Neural progenitor cell (in vitro differentiated cells): Measurements from ENCODE around the gene GOT2. TPM values are rescaled to one million over a fixed set of nuclear protein-coding genes. Genes with fewer than 3 reads are reported as not detected.
"Not testable (repeated sequence)": the region's sequence is repeated elsewhere in the genome, so short reads cannot be mapped to it uniquely, and the experiment has no call there.

Experiments used
- DNase-seq: peaks from one replicate; pipeline ENCODE4 v3.0.0-alpha.2; 2016; ENCODE audit warnings: low spot score
- H2AFZ ChIP-seq: fragments of 200-600 bp; sonication (generic); replicated peaks from 2 replicates; pipeline ENCODE4 v1.6.1; 2016; ENCODE audit warnings: antibody characterized with exemption
- H3F3A ChIP-seq: fragments of 200-600 bp; sonication (generic); 2 replicates; pipeline ENCODE4 v1.6.1; 2016; ENCODE audit warnings: antibody characterized with exemption, low read depth
- H3K27ac ChIP-seq: fragments of 200-600 bp; sonication (generic); 2 replicates; pipeline ENCODE4 v1.5.1; 2016; ENCODE audit warnings: mild to moderate bottlenecking
- H3K27me3 ChIP-seq: fragments of 200-600 bp; sonication (generic); 2 replicates; pipeline ENCODE4 v1.6.1; 2016; ENCODE audit warnings: mild to moderate bottlenecking, moderate library complexity
- H3K36me3 ChIP-seq: fragments of 200-600 bp; sonication (generic); 2 replicates; pipeline ENCODE4 v1.5.1; 2016
- H3K4me1 ChIP-seq: fragments of 200-600 bp; sonication (generic); 2 replicates; pipeline ENCODE4 v1.6.1; 2016; ENCODE audit warnings: mixed run types
- H3K4me2 ChIP-seq: fragments of 200-600 bp; sonication (generic); 2 replicates; pipeline ENCODE4 v1.6.1; 2016
- H3K4me3 ChIP-seq: fragments of 200-600 bp; sonication (generic); 2 replicates; pipeline ENCODE4 v1.5.1; 2016
- H3K79me2 ChIP-seq: fragments of 200-600 bp; sonication (generic); 2 replicates; pipeline ENCODE4 v1.6.1; 2016; ENCODE audit warnings: low read depth
- H3K9ac ChIP-seq: fragments of 200-600 bp; sonication (generic); 2 replicates; pipeline ENCODE4 v1.6.1; 2016
- H3K9me3 ChIP-seq: fragments of 200-600 bp; sonication (generic); 2 replicates; pipeline ENCODE4 v1.5.1; 2016; ENCODE audit warnings: low read depth
- H4K20me1 ChIP-seq: fragments of 200-600 bp; sonication (generic); 2 replicates; pipeline ENCODE4 v1.6.1; 2016; ENCODE audit warnings: low read depth
- H3K27ac Mint-ChIP-seq: 3 replicates; pipeline ENCODE4 v1.8.0; 2021; ENCODE audit warnings: mixed read lengths
- H3K27me3 Mint-ChIP-seq: 2 replicates; pipeline ENCODE4 v1.8.0; 2022; ENCODE audit warnings: low read depth, mild to moderate bottlenecking, inconsistent platforms, moderate library complexity, mixed read lengths; ENCODE audit not compliant: insufficient read depth
- H3K36me3 Mint-ChIP-seq: 3 replicates; pipeline ENCODE4 v1.8.0; 2021; ENCODE audit warnings: mixed read lengths
- H3K4me1 Mint-ChIP-seq: 3 replicates; pipeline ENCODE4 v1.8.0; 2021; ENCODE audit warnings: mixed read lengths
- H3K4me3 Mint-ChIP-seq: 3 replicates; pipeline ENCODE4 v1.8.0; 2021; ENCODE audit warnings: mild to moderate bottlenecking, moderate library complexity, mixed read lengths
- H3K9me3 Mint-ChIP-seq: 3 replicates; pipeline ENCODE4 v1.8.0; 2020; ENCODE audit warnings: mixed read lengths
- CTCF ChIP-seq: fragments of 200-600 bp; sonication (generic); IDR thresholded peaks from 2 replicates; pipeline ENCODE4 v1.5.1; 2017; ENCODE audit warnings: antibody characterized with exemption, mild to moderate bottlenecking
- EZH2 ChIP-seq: fragments of 200-600 bp; sonication (generic); IDR thresholded peaks from 2 replicates; pipeline ENCODE4 v1.6.1; 2017; ENCODE audit warnings: antibody characterized with exemption, mild to moderate bottlenecking, moderate library complexity
- EZH2phosphoT487 ChIP-seq: fragments of 200-600 bp; sonication (generic); IDR thresholded peaks from 2 replicates; pipeline ENCODE4 v1.6.1; 2017; ENCODE audit warnings: antibody characterized with exemption
- total RNA-seq: library from RNA; depleted of rRNA; stranded (reverse); fragments of >200 nt; gene quantifications from 2 replicates; pipeline ENCODE4 v1.2.3, GENCODE V29; 2015; ENCODE audit warnings: low replicate concordance

Gene GOT2
- total RNA-seq, result 77.2 and 91.6 TPM in 2 replicates

- peaks cover 10% of the 10 kb centered on the region for H3K4me1 Mint-ChIP-seq
- H3K27ac Mint-ChIP-seq, result peak within 1 kb of the TSS; percentile 72
- peaks cover 5% of the 10 kb centered on the region for H3K36me3 ChIP-seq
- peak within 1 kb of the TSS; percentile 100 for H3K4me3 Mint-ChIP-seq
- H3K9ac ChIP-seq, result peak within 1 kb of the TSS; percentile 75
- TF ChIP-seq EZH2phosphoT487 (peak; percentile 45), CTCF (peak; percentile 85), EZH2 (no peak)
- H2AFZ ChIP-seq, result peak within 1 kb of the TSS; percentile 84
- H3K79me2 ChIP-seq, result peaks cover 52% of the 10 kb centered on the region
- no peak within 1 kb of the TSS for H3K27ac ChIP-seq
- no peaks in the 10 kb centered on the region for H3K9me3 Mint-ChIP-seq
- H3K4me2 ChIP-seq, result peak within 1 kb of the TSS; percentile 79
- peaks cover 2% of the 10 kb centered on the region for H3K36me3 Mint-ChIP-seq
- H3K9me3 ChIP-seq, result no peaks in the 10 kb centered on the region
- peaks cover 10% of the 10 kb centered on the region for H3K4me1 ChIP-seq
- peak; percentile 91 for DNase-seq
- H3K27me3 ChIP-seq, result no peaks in the 10 kb centered on the region
- H3F3A ChIP-seq, result peaks cover 4% of the 10 kb centered on the region
- no peaks in the 10 kb centered on the region for H3K27me3 Mint-ChIP-seq
- H3K4me3 ChIP-seq, result peak within 1 kb of the TSS; percentile 90
- H4K20me1 ChIP-seq, result peaks cover 26% of the 10 kb centered on the region
Observed at GRCh38 chr16:58733671-58734458, at the start of gene GOT2. Gene GOT2 (minus strand): TSS chr16:58734316. CDS start chr16:58734228, 88 bp downstream.

GRCh38 chr16:58779291-58779690 lies 45.2 kb upstream of the GOT2 start:
- not testable (repeated sequence) for DNase-seq, H2AFZ ChIP-seq

GRCh38 chr16:58773870-58774269 lies 39.8 kb upstream of the GOT2 start:
- H3K4me2 ChIP-seq, result no peak overlapping the region
- no peaks in the 10 kb centered on the region for H3K36me3 ChIP-seq
- H3K27me3 ChIP-seq, result no peaks in the 10 kb centered on the region
- TF ChIP-seq EZH2, result no peak
- no peak for TF ChIP-seq CTCF
- TF ChIP-seq EZH2phosphoT487, result no peak
- no peak overlapping the region for H3K4me3 ChIP-seq
- no peaks in the 10 kb centered on the region for H3K4me1 ChIP-seq
- H3K27ac ChIP-seq, result no peak overlapping the region
- Mint-ChIP-seq H3K27me3 (no peaks in the 10 kb centered on the region), H3K4me3 (no peak overlapping the region), H3K36me3 (no peaks in the 10 kb centered on the region), H3K27ac (no peak overlapping the region), H3K4me1 (no peaks in the 10 kb centered on the region), H3K9me3 (no peaks in the 10 kb centered on the region)
- no peak overlapping the region for H3K9ac ChIP-seq
- no peaks in the 10 kb centered on the region for H4K20me1 ChIP-seq
- H3K9me3 ChIP-seq, result no peaks in the 10 kb centered on the region
- no peaks in the 10 kb centered on the region for H3K79me2 ChIP-seq
- no peak overlapping the region for H2AFZ ChIP-seq
- no peaks in the 10 kb centered on the region for H3F3A ChIP-seq
- DNase-seq, result no peak

More at GRCh38 chr16:58779291-58779690, 45.2 kb upstream of the GOT2 start:
- H3K4me2 ChIP-seq, H3K27ac ChIP-seq, H3F3A ChIP-seq, H3K4me1 Mint-ChIP-seq, H3K9ac ChIP-seq, H3K36me3 Mint-ChIP-seq, H3K36me3 ChIP-seq, H3K4me3 Mint-ChIP-seq, H3K9me3 ChIP-seq, H3K4me1 ChIP-seq, H3K27me3 ChIP-seq, H3K79me2 ChIP-seq, H3K9me3 Mint-ChIP-seq, H4K20me1 ChIP-seq, H3K27me3 Mint-ChIP-seq, H3K27ac Mint-ChIP-seq, H3K4me3 ChIP-seq: not testable (repeated sequence)

GRCh38 chr16:58768145-58768544 lies 34.0 kb upstream of the GOT2 start:
- Histone ChIP-seq H4K20me1 (no peaks in the 10 kb centered on the region), H3K4me2 (no peak overlapping the region), H3K36me3 (no peaks in the 10 kb centered on the region), H3F3A (no peaks in the 10 kb centered on the region), H2AFZ (no peak overlapping the region), H3K4me1 (no peaks in the 10 kb centered on the region), H3K79me2 (no peaks in the 10 kb centered on the region), H3K9me3 (no peaks in the 10 kb centered on the region), H3K27me3 (no peaks in the 10 kb centered on the region), H3K9ac (no peak overlapping the region), H3K27ac (no peak overlapping the region), H3K4me3 (no peak overlapping the region)
- TF ChIP-seq EZH2, result no peak
- TF ChIP-seq CTCF, result no peak
- no peak for TF ChIP-seq EZH2phosphoT487
- no peak for DNase-seq
- no peak overlapping the region for H3K4me3 Mint-ChIP-seq
- no peaks in the 10 kb centered on the region for H3K36me3 Mint-ChIP-seq
- H3K4me1 Mint-ChIP-seq, result no peaks in the 10 kb centered on the region
- H3K9me3 Mint-ChIP-seq, result no peaks in the 10 kb centered on the region
- no peak overlapping the region for H3K27ac Mint-ChIP-seq
- H3K27me3 Mint-ChIP-seq, result peaks cover 3% of the 10 kb centered on the region
